ENCODE results near the gene KCNJ6.

Gene KCNJ6

DNA sequence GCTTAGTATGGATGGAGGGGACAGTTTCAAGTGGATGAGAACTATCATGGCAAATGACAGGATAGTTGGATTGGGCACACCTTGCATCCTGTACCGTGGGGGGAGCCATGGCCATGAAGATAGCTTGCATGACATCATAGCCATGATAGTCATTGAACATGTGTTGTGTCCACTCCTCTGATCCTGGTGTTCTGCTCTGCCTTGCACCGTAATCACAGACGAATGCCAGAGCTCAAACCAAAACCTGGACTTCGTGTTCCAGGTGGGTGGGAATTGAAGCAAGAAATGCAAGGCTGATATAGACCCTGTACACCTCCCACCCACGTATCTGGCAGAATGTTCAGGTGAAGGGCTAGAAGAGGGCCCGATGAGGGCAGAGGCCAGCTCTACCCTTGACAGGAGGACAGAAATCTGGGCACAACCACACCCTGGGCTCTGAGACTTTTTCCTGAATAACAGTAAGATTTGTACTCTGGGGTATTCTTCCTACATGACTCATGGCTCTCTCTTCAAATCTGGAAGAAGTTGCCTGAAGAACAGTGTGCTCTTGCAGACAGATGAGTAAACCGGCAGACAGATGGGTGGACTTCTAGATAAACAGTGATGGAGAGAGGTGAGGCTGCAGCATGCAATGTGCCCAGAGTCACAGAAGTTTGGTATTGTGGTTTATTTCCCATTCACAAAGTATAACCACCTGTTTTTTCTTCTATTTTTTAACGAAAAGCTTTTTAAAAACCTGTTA lies 45.0 kb downstream of the KCNJ6 start:
- no peaks in the 10 kb centered on the region for H3K36me3 ChIP-seq (ENCODE audit: low read depth)
- H3K4me1 ChIP-seq (ENCODE audit: insufficient read depth, poor library complexity, severe bottlenecking): peaks cover 28% of the 10 kb centered on the region
- peak overlapping the region; percentile 74 for H3K27ac ChIP-seq (ENCODE audit: poor library complexity, severe bottlenecking)
- no peaks in the 10 kb centered on the region for H3K27me3 ChIP-seq (ENCODE audit: insufficient read depth, poor library complexity, severe bottlenecking)
- H3K4me3 ChIP-seq (ENCODE audit: severe bottlenecking): no peak overlapping the region
- H3K9me3 ChIP-seq (ENCODE audit: severe bottlenecking): no peaks in the 10 kb centered on the region
- TF ChIP-seq, protein P1, sequence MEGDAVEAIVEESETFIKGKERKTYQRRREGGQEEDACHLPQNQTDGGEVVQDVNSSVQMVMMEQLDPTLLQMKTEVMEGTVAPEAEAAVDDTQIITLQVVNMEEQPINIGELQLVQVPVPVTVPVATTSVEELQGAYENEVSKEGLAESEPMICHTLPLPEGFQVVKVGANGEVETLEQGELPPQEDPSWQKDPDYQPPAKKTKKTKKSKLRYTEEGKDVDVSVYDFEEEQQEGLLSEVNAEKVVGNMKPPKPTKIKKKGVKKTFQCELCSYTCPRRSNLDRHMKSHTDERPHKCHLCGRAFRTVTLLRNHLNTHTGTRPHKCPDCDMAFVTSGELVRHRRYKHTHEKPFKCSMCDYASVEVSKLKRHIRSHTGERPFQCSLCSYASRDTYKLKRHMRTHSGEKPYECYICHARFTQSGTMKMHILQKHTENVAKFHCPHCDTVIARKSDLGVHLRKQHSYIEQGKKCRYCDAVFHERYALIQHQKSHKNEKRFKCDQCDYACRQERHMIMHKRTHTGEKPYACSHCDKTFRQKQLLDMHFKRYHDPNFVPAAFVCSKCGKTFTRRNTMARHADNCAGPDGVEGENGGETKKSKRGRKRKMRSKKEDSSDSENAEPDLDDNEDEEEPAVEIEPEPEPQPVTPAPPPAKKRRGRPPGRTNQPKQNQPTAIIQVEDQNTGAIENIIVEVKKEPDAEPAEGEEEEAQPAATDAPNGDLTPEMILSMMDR (IDR thresholded peaks at IDR 0.05; ENCODE audit: poor library complexity, severe bottlenecking): no peak
- peak; percentile 89 for ATAC-seq (ENCODE audit: low read depth)
- no peak for DNase-seq (ENCODE audit: low spot score)

- Histone ChIP-seq H3K36me3 (ENCODE audit: low read depth) (no peaks in the 10 kb centered on the region), H3K27me3 (ENCODE audit: insufficient read depth, poor library complexity, severe bottlenecking) (no peaks in the 10 kb centered on the region), H3K4me1 (ENCODE audit: insufficient read depth, poor library complexity, severe bottlenecking) (peaks cover 28% of the 10 kb centered on the region), H3K27ac (ENCODE audit: poor library complexity, severe bottlenecking) (peak overlapping the region; percentile 74), H3K4me3 (ENCODE audit: severe bottlenecking) (no peak overlapping the region), H3K9me3 (ENCODE audit: severe bottlenecking) (no peaks in the 10 kb centered on the region)
- DNase-seq (ENCODE audit: low spot score): no peak
- ATAC-seq (ENCODE audit: low read depth): no peak
- TF ChIP-seq, protein P1 (IDR thresholded peaks at IDR 0.05; ENCODE audit: poor library complexity, severe bottlenecking): no peak
Observed at GRCh38 chr21:37870221-37870620, 46.0 kb downstream of the KCNJ6 start.

DNA sequence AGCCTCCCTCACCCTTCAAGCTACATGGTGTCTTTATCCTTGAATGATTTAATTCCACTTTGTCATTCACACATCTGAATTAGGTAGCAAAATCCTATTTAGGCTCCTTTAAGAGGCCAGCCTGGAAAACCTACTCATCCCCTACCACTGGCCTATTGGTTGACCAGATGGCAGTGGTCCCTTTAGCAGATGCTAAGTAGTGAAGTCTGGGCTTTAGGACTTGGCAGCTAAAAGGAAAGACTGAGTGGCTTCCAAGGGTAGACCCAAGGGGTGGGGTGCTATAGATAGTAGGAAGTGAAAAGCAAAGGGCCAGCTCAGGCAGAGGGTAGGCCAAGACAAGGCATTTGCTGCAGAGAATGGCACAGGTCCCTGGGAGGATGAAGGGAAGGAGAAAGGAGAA lies 46.6 kb downstream of the KCNJ6 start:
- peak overlapping the region; percentile 74 for H3K27ac ChIP-seq (ENCODE audit: poor library complexity, severe bottlenecking)
- TF ChIP-seq, protein P1 (IDR thresholded peaks at IDR 0.05; ENCODE audit: poor library complexity, severe bottlenecking): no peak
- H3K9me3 ChIP-seq (ENCODE audit: severe bottlenecking): no peaks in the 10 kb centered on the region

DNA sequence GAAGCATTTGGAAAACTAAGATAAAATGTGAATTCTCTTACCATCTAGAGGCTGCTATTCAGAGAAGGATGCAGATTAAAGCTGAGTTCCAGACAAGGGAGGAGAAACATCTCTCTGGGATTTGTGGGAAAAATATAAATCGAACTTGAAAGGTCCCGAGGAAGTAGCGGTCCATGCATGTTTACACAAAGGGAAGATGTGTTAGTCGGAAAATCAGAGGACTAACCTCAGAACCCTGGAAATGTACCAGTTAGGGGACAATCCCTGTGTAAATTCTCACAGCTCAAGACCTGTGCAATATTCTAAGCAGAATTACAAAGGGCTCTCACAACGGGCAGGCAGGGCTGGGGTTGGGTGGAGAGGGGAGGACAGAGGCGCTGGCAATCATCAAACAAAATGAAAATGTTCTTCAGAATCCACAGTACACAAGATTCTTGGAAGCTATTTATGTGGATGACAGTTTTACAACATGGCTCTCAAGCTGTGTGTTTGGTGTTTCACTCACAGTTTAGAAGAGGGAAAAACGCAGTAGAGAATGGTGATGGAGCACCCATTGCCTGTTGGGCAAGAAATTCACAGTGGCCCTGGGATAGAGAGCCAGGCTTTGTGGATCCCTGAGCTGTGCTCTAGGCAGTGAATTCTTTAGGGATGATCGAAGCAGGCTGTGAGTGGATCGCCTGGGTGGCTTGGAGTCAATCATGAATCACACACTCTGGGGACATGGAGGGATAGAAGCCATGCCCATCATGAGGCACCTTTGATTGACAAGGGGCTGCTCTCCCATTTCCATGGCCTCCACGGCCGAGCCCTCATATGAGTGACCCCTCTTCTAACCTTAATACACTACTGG lies 47.6 kb downstream of the KCNJ6 start:
- H3K36me3 ChIP-seq (ENCODE audit: low read depth): no peaks in the 10 kb centered on the region
- DNase-seq (ENCODE audit: low spot score) (no peak), ATAC-seq (ENCODE audit: low read depth) (peak; percentile 76)
- peaks cover 28% of the 10 kb centered on the region for H3K4me1 ChIP-seq (ENCODE audit: insufficient read depth, poor library complexity, severe bottlenecking)
- TF ChIP-seq, protein P1 (IDR thresholded peaks at IDR 0.05; ENCODE audit: poor library complexity, severe bottlenecking): no peak
- peak overlapping the region; percentile 74 for H3K27ac ChIP-seq (ENCODE audit: poor library complexity, severe bottlenecking)
- no peak overlapping the region for H3K4me3 ChIP-seq (ENCODE audit: severe bottlenecking)
- no peaks in the 10 kb centered on the region for H3K9me3 ChIP-seq (ENCODE audit: severe bottlenecking)
- no peaks in the 10 kb centered on the region for H3K27me3 ChIP-seq (ENCODE audit: insufficient read depth, poor library complexity, severe bottlenecking)

More for the DNA sequence above, 46.6 kb downstream of the KCNJ6 start:
- H3K4me1 ChIP-seq (ENCODE audit: insufficient read depth, poor library complexity, severe bottlenecking): peaks cover 28% of the 10 kb centered on the region
- H3K36me3 ChIP-seq (ENCODE audit: low read depth): no peaks in the 10 kb centered on the region
- no peak for DNase-seq (ENCODE audit: low spot score)
- no peak overlapping the region for H3K4me3 ChIP-seq (ENCODE audit: severe bottlenecking)
- H3K27me3 ChIP-seq (ENCODE audit: insufficient read depth, poor library complexity, severe bottlenecking): no peaks in the 10 kb centered on the region
- no peak for ATAC-seq (ENCODE audit: low read depth)

Data from RWPE2 (cell line).